K562 (cell line): ENCODE measurements around the gene C1orf105.

ENCODE experiments used
- KAT8 ChIP-seq: fragments of 450-650 bp; IDR thresholded peaks from 2 replicates; pipeline ENCODE4 v1.6.1; 2016; ENCODE audit warnings: low read depth, mild to moderate bottlenecking
- LEF1 ChIP-seq: fragments of 450-650 bp; IDR thresholded peaks from 2 replicates; pipeline ENCODE4 v1.6.1; 2016; ENCODE audit warnings: mild to moderate bottlenecking
- TF ChIP-seq, protein P1 (sequence below), 3 experiments: IDR thresholded peaks in 2 of 3; conservative IDR thresholded peaks in 1 of 3; 2 replicates each; pipeline ENCODE4 v1.5.1; 2011 to 2012; ENCODE audit warnings: low read length in 3 of 3, mild to moderate bottlenecking in 3 of 3, control low read depth in 2 of 3, improper control_type of control experiment in 1 of 3, inconsistent platforms in 1 of 3, low read depth in 1 of 3, mixed read lengths in 1 of 3, moderate library complexity in 1 of 3; ENCODE audit not compliant: insufficient read depth in 2 of 3

DNA sequence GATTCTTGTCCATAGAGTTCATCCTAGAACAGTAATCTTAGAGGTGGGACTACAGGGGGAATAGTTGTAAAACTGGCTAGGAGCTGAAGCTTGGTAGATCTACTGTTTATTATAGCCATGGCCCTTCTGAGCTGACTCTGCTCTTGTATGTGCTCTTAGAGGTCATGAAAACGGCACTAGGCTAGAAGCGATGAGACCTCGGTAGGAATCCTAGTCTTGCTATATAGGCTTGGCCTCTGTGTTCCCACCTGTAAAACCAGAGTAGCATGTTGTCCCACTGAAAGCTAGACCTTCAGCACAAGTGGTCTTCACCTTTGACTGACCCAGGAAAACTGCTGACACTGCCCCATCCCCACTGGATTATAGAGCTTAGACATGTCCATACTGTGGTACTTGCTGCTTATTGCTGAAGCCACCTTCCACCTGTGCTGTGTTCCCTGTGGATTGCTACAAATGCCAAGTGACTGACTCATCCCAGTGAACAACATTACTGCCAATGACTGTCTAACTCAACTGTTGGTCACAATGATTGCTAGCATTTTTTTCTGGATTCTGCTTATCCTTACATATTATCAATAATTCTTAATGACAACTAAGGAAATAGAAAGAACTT lies 46.4 kb downstream of the C1orf105 start:
- TF ChIP-seq LEF1 (no peak), KAT8 (no peak)
- TF ChIP-seq, protein P1, sequence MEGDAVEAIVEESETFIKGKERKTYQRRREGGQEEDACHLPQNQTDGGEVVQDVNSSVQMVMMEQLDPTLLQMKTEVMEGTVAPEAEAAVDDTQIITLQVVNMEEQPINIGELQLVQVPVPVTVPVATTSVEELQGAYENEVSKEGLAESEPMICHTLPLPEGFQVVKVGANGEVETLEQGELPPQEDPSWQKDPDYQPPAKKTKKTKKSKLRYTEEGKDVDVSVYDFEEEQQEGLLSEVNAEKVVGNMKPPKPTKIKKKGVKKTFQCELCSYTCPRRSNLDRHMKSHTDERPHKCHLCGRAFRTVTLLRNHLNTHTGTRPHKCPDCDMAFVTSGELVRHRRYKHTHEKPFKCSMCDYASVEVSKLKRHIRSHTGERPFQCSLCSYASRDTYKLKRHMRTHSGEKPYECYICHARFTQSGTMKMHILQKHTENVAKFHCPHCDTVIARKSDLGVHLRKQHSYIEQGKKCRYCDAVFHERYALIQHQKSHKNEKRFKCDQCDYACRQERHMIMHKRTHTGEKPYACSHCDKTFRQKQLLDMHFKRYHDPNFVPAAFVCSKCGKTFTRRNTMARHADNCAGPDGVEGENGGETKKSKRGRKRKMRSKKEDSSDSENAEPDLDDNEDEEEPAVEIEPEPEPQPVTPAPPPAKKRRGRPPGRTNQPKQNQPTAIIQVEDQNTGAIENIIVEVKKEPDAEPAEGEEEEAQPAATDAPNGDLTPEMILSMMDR (IDR thresholded peaks at IDR 0.05 in 2 of 3, conservative IDR thresholded peaks at IDR 0.05 in 1 of 3; ENCODE audit: insufficient read depth in 2 of 3, low read depth in 1 of 3, low read length in 3 of 3), result no peak
